BLaER1 treated with 17β-estradiol and CSF1 and Interleukin-3, amounts not matched to agents 10 nM and 100 nM (cell line): Measurements from ENCODE around the gene MYL3.
A peak's percentile ranks its signal among the peaks of the same experiment; 100 is the strongest.

Experiments used
- H3K27ac ChIP-seq, 11 experiments: shearing (Covaris generic); formaldehyde crosslinking; 2 replicates each; pipeline ENCODE4 v1.8.1; 2022
- H3K27me3 ChIP-seq, 11 experiments: shearing (Covaris generic); formaldehyde crosslinking; 2 replicates each; pipeline ENCODE4 v1.8.1; 2022
- H3K36me3 ChIP-seq, 11 experiments: shearing (Covaris generic); formaldehyde crosslinking; 2 replicates each; pipeline ENCODE4 v1.8.1; 2022
- H3K4me1 ChIP-seq, 10 experiments: shearing (Covaris generic); formaldehyde crosslinking; 2 replicates each; pipeline ENCODE4 v1.8.1; 2022
- H3K4me2 ChIP-seq, 11 experiments: shearing (Covaris generic); formaldehyde crosslinking; 2 replicates each; pipeline ENCODE4 v1.8.1; 2022
- H3K4me3 ChIP-seq, 10 experiments: shearing (Covaris generic); formaldehyde crosslinking; 2 replicates each; pipeline ENCODE4 v1.8.1; 2022
- H3K9ac ChIP-seq, 11 experiments: shearing (Covaris generic); formaldehyde crosslinking; 2 replicates each; pipeline ENCODE4 v1.8.1; 2022
- H3K9me3 ChIP-seq, 11 experiments: shearing (Covaris generic); formaldehyde crosslinking; replicated peaks in 1 of 11; 2 replicates each; pipeline ENCODE4 v1.8.1; 2022
- H4K20me1 ChIP-seq, 11 experiments: shearing (Covaris generic); formaldehyde crosslinking; 2 replicates each; pipeline ENCODE4 v1.8.1; 2022
- Cebpa-rat ChIP-seq, 11 experiments: shearing (Covaris generic); IDR thresholded peaks; 2 replicates each; pipeline ENCODE4 v1.8.1; 2022

MYL3 gene

DNA sequence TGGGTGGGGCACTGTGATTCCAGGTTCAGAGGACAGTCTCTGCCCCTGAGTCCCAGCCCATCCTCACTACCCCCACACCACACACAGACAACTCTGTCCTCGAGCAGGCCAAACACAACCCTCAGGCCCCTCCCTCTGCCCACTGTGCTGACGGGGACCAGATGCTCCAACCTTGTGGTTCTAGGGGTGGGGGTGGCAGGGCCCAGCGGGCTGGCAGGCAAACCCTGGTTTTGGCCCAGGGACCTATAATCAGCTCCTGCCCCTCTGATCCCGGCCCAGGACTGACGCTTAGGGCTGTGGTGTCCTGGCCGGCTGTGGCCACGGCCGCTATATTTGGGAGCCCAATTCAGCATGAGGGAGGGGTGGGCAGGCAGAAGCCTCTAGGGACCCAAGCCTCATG is 5.0 kb upstream of the MYL3 start:
- Histone ChIP-seq H4K20me1 (peaks cover 0 to under 1% (median 0%) of the 10 kb centered on the region in 11 experiments; a peak in 3 of 22 replicates), H3K4me2 (peak overlapping the region in 10 of 11 experiments; percentile 14 to 70 (median 59); a peak in 18 of 22 replicates), H3K9me3 (no peaks in the 10 kb centered on the region), H3K9ac (peak overlapping the region in 5 of 11 experiments; percentile 9 to 32 (median 16); a peak in 3 of 22 replicates), H3K27me3 (no peaks in the 10 kb centered on the region), H3K27ac (no peak overlapping the region), H3K4me1 (peaks cover 8 to 67% (median 42%) of the 10 kb centered on the region in 10 experiments), H3K4me3 (no peak overlapping the region), H3K36me3 (no peaks in the 10 kb centered on the region)
- no peak for TF ChIP-seq Cebpa-rat (IDR thresholded peaks at IDR 0.05)

DNA sequence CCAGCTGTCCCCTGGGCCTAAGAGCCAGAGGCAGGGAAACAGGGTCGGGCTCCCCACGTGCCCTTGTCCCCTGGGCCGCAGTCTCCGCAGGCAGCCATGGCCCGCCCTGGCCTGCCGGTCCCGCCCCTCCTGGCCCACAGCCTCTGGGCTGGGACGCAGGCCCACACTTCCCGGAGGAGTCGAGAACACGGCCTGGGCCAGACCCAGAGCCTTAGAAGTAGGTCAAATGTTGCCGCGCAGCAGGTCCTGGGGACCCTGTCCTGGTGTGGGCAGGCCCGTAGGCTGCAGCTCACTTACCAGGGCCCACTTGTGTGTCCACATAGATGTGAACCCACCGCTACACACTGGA is 4.3 kb upstream of the MYL3 start:
- Histone ChIP-seq H3K36me3 (no peaks in the 10 kb centered on the region), H3K4me3 (no peak overlapping the region), H3K4me2 (peak overlapping the region in 8 of 11 experiments; percentile 21 to 70 (median 60); a peak in 14 of 22 replicates), H3K27ac (no peak overlapping the region), H3K27me3 (no peaks in the 10 kb centered on the region), H4K20me1 (no peaks in the 10 kb centered on the region; a peak in 3 of 22 replicates), H3K4me1 (peaks cover under 1 to 67% (median 39%) of the 10 kb centered on the region in 10 experiments), H3K9ac (peak overlapping the region in 2 of 11 experiments; percentile 16 to 23; a peak in 1 of 22 replicates), H3K9me3 (no peaks in the 10 kb centered on the region)
- TF ChIP-seq Cebpa-rat (IDR thresholded peaks at IDR 0.05), result no peak

DNA sequence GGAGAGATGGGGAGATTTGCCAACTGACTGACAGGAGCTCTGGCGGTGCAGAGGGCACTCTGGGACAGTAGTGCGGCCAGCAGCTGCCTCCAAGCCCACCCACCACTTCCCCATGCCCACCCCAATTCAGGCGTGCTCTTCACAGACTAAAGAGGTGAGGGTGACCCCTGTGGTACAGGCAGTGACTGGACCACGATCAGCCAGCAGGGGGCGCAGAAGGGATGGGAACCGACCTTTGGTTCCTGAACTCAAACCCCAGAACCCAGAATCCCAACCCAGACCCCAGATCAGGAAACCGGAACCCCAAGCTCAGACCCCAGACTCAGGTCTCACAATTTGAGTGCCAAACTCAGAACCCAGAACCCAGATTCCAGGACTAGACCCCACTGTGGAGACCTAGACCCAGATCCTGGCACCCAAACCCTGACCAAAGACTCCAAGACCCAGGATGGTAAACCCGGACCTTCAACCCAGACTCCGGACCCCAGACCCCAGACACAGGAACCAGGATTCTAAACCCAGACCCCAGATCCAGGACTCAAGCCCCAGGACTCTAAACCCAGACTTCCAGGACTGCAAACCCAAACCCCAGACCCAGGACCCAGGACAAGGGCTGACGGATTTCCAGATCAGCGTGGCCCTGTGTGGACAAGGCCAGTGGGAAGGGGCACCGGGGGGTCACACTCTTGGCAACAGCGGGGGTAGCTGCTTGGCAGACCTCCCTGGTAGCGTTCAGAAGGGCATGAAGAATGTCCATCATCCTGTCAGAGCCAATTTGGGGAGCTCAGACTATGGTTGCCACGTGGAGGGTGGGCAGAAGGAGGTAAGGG is 3.7 kb upstream of the MYL3 start:
- H3K4me1 ChIP-seq, result peaks cover under 1 to 68% (median 43%) of the 10 kb centered on the region in 10 experiments; a peak in 18 of 20 replicates
- H3K9ac ChIP-seq, result peak overlapping the region in 1 of 11 experiments; percentile 23; a peak in 1 of 22 replicates
- no peaks in the 10 kb centered on the region; a peak in 3 of 22 replicates for H4K20me1 ChIP-seq
- H3K27ac ChIP-seq, result no peak overlapping the region
- H3K27me3 ChIP-seq, result no peaks in the 10 kb centered on the region
- TF ChIP-seq Cebpa-rat (IDR thresholded peaks at IDR 0.05), result no peak
- H3K4me2 ChIP-seq, result peak overlapping the region in 6 of 11 experiments; percentile 58 to 70 (median 64); a peak in 9 of 22 replicates
- no peaks in the 10 kb centered on the region for H3K36me3 ChIP-seq
- no peak overlapping the region for H3K4me3 ChIP-seq
- no peaks in the 10 kb centered on the region for H3K9me3 ChIP-seq

GRCh38 chr3:46866032-46866595 is 2.9 kb upstream of the MYL3 start:
- Histone ChIP-seq H3K4me1 (peaks cover 7 to 72% (median 51%) of the 10 kb centered on the region in 10 experiments; a peak in 19 of 20 replicates), H3K27me3 (no peaks in the 10 kb centered on the region), H3K4me2 (no peak overlapping the region), H3K27ac (no peak overlapping the region), H3K36me3 (no peaks in the 10 kb centered on the region), H3K4me3 (no peak overlapping the region), H3K9me3 (no peaks in the 10 kb centered on the region), H4K20me1 (no peaks in the 10 kb centered on the region; a peak in 3 of 22 replicates), H3K9ac (peak overlapping the region in 1 of 11 experiments; percentile 29; a peak in 1 of 22 replicates)
- TF ChIP-seq Cebpa-rat (IDR thresholded peaks at IDR 0.05), result no peak

GRCh38 chr3:46865546-46865945 is 2.3 kb upstream of the MYL3 start:
- H3K27me3 ChIP-seq, result no peaks in the 10 kb centered on the region
- H3K36me3 ChIP-seq, result no peaks in the 10 kb centered on the region
- peaks cover 7 to 78% (median 57%) of the 10 kb centered on the region in 10 experiments; a peak in 19 of 20 replicates for H3K4me1 ChIP-seq
- no peak overlapping the region for H3K4me3 ChIP-seq
- H3K27ac ChIP-seq, result peak overlapping the region in 4 of 11 experiments; percentile 11 to 48 (median 27); a peak in 6 of 22 replicates
- H3K9ac ChIP-seq, result peak overlapping the region in 3 of 11 experiments; percentile 2 to 38 (median 29); a peak in 3 of 22 replicates
- TF ChIP-seq Cebpa-rat (IDR thresholded peaks at IDR 0.05), result no peak
- no peaks in the 10 kb centered on the region for H3K9me3 ChIP-seq
- H4K20me1 ChIP-seq, result no peaks in the 10 kb centered on the region; a peak in 2 of 22 replicates
- peak overlapping the region in 7 of 11 experiments; percentile 14 to 50 (median 31); a peak in 5 of 22 replicates for H3K4me2 ChIP-seq

DNA sequence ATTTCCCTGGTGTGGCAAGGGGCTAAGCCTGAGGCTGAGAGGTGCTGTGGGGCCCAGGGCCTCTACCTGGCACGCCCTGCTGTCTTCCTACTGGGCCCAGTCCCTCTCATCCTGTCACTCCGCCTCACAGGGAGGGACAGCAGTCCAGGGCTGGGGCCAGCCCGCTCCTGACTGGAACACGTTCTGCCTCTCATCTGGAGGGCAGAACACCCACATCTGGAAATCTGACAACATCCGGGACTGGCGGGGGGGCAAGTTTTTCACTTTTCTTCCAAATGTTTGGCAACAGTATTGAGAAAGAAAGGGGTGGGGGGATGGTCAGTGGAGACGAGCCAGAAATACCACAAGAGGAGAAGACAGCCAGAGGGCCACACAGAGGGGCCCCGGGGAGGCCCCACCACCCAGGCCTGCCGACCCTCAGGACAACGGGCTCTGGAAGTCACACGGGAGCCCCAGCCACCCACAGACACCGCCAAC is 1.8 kb upstream of the MYL3 start:
- Histone ChIP-seq H4K20me1 (no peaks in the 10 kb centered on the region; a peak in 2 of 22 replicates), H3K4me2 (peak overlapping the region in 8 of 11 experiments; percentile 14 to 50 (median 26); a peak in 11 of 22 replicates), H3K27me3 (no peaks in the 10 kb centered on the region), H3K9me3 (no peaks in the 10 kb centered on the region), H3K27ac (peak overlapping the region in 6 of 11 experiments; percentile 7 to 48 (median 21); a peak in 7 of 22 replicates), H3K9ac (peak overlapping the region in 3 of 11 experiments; percentile 2 to 38 (median 29); a peak in 4 of 22 replicates), H3K36me3 (no peaks in the 10 kb centered on the region), H3K4me3 (no peak overlapping the region), H3K4me1 (peaks cover 7 to 79% (median 58%) of the 10 kb centered on the region in 10 experiments; a peak in 19 of 20 replicates)
- TF ChIP-seq Cebpa-rat (IDR thresholded peaks at IDR 0.05), result no peak

GRCh38 chr3:46864061-46864881 is 1.0 kb upstream of the MYL3 start:
- H3K27ac ChIP-seq, result peak overlapping the region in 4 of 11 experiments; percentile 11 to 48 (median 28); a peak in 4 of 22 replicates
- peaks cover 7 to 72% (median 54%) of the 10 kb centered on the region in 10 experiments; a peak in 19 of 20 replicates for H3K4me1 ChIP-seq
- H3K4me2 ChIP-seq, result peak overlapping the region in 6 of 11 experiments; percentile 18 to 50 (median 36); a peak in 7 of 22 replicates
- H3K27me3 ChIP-seq, result no peaks in the 10 kb centered on the region
- H3K4me3 ChIP-seq, result no peak overlapping the region
- TF ChIP-seq Cebpa-rat (IDR thresholded peaks at IDR 0.05), result no peak
- H3K9me3 ChIP-seq, result no peaks in the 10 kb centered on the region
- no peaks in the 10 kb centered on the region; a peak in 1 of 22 replicates for H4K20me1 ChIP-seq
- H3K9ac ChIP-seq, result peak overlapping the region in 4 of 11 experiments; percentile 2 to 38 (median 26); a peak in 3 of 22 replicates
- H3K36me3 ChIP-seq, result no peaks in the 10 kb centered on the region
